HepG2 (cell line): Measurements from ENCODE around the gene VPS13D. TPM values are rescaled to one million over a fixed set of nuclear protein-coding genes. Genes with fewer than 3 reads are reported as not detected.

ENCODE experiments used
- GLI4 ChIP-seq: sonication (generic); formaldehyde crosslinking; IDR thresholded peaks from 2 replicates; pipeline ENCODE4 v1.5.1; 2020; ENCODE audit warnings: missing genetic modification reagents, mild to moderate bottlenecking, moderate library complexity, borderline replicate concordance
- RFX1 ChIP-seq: fragments of 450-650 bp; IDR thresholded peaks from 2 replicates; pipeline ENCODE4 v1.6.1; 2017
- ZBTB20 ChIP-seq: sonication (generic); formaldehyde crosslinking; IDR thresholded peaks from 2 replicates; pipeline ENCODE4 v1.8.1; 2023; ENCODE audit warnings: missing genetic modification reagents, low read depth, mild to moderate bottlenecking, borderline replicate concordance
- ZBTB8A ChIP-seq: sonication (generic); formaldehyde crosslinking; IDR thresholded peaks from 2 replicates; pipeline ENCODE4 v1.4.0; 2020; ENCODE audit warnings: mild to moderate bottlenecking, low read depth, missing genetic modification reagents, borderline replicate concordance
- ZNF672 ChIP-seq: sonication (generic); formaldehyde crosslinking; IDR thresholded peaks from 2 replicates; pipeline ENCODE4 v1.8.1; 2022; ENCODE audit warnings: missing genetic modification reagents
- ZNF737 ChIP-seq: sonication (generic); formaldehyde crosslinking; IDR thresholded peaks from 2 replicates; pipeline ENCODE4 v1.5.0; 2020; ENCODE audit warnings: missing genetic modification reagents, mild to moderate bottlenecking, borderline replicate concordance
- ZNF780A ChIP-seq: sonication (generic); formaldehyde crosslinking; IDR thresholded peaks from 2 replicates; pipeline ENCODE4 v1.8.0; 2022; ENCODE audit warnings: mild to moderate bottlenecking, missing genetic modification reagents, moderate library complexity
- polyA plus RNA-seq, 8 experiments: library from polyadenylated mRNA; depleted of rRNA in 3 of 8; stranded (reverse) in 7 of 8; unstranded in 1 of 8; fragments of >200 nt; fragmentation: Illumina TruSeq in 4 of 8; extraction: Trizol in 4 of 8; gene quantifications; 2 replicates each; pipeline versions ENCODE4 v1.2.1 to v1.2.3, GENCODE V29; 2011 to 2016; ENCODE audit warnings: low read depth in 4 of 8, missing spikeins in 1 of 8, mixed read lengths in 1 of 8; ENCODE audit not compliant: insufficient read depth in 1 of 8
- total RNA-seq, 5 experiments: library from RNA; depleted of rRNA; stranded (reverse); fragments of >200 nt; fragmentation: Illumina TruSeq; extraction: Trizol; gene quantifications; 2 replicates each; pipeline ENCODE4 v1.2.3, GENCODE V29; 2016; ENCODE audit warnings: low read depth in 1 of 5
- TF ChIP-seq, protein P1 (sequence below): sonication (generic); formaldehyde crosslinking; IDR thresholded peaks from 2 replicates; pipeline ENCODE4 v1.4.0; 2020; ENCODE audit warnings: missing genetic modification reagents, borderline replicate concordance
- TF ChIP-seq, protein P2 (sequence below): sonication (generic); formaldehyde crosslinking; IDR thresholded peaks from 2 replicates; pipeline ENCODE4 v1.5.0; 2020; ENCODE audit warnings: mild to moderate bottlenecking, low read depth, missing genetic modification reagents, borderline replicate concordance
- TF ChIP-seq, protein P3 (sequence below): sonication (generic); formaldehyde crosslinking; IDR thresholded peaks from 2 replicates; pipeline ENCODE4 v1.5.0; 2020; ENCODE audit warnings: missing genetic modification reagents

VPS13D gene
- total and polyA plus RNA-seq, 2 of the 13 experiments (the other 11 are each of a cell fraction or from before 2014, with no cell fraction given): 8.6 to 13.9 TPM

DNA sequence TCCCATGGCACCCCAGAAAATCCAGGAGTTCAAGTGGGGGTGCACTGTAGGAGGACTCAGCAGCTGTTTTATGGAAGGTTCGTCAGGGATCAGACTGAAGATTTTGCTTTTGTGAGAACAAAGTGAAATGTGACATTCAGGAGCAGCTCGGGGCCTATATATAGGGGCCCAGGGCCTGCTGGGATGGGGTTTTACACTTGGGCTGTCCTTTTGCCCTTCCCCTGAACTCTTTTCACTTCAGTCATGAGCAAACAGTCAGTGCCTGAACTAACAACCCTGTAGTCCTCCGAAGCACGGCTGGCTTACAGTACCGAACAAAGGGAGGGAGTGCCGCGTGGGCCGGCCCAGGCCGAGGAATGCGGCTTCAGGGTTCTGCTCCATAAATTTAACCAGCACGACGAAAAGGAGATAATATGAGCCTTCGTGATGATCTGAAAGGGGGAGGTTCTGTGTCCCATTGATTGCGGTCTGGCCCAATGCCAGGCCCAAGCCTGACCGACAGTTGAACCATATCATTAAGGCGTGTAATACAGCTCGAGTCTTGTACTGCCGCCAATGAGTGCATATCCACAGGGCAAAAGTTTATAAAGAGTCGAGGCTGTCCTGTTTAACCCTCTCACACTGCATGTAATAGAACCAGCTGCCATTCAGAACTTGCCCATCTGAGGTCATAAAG is 248.2 kb downstream of the VPS13D start (continued):
- TF ChIP-seq GLI4 (CRISPR knock-in tag) (no peak), ZBTB20 (peak; percentile 92), ZBTB8A (CRISPR knock-in tag) (no peak), RFX1 (no peak), ZNF737 (CRISPR knock-in tag) (no peak), ZNF780A (CRISPR knock-in tag) (0 out of 2 replicates have a peak, but pooled peaks have one; percentile 63), ZNF672 (CRISPR knock-in tag) (no peak)
- TF ChIP-seq, protein P1, sequence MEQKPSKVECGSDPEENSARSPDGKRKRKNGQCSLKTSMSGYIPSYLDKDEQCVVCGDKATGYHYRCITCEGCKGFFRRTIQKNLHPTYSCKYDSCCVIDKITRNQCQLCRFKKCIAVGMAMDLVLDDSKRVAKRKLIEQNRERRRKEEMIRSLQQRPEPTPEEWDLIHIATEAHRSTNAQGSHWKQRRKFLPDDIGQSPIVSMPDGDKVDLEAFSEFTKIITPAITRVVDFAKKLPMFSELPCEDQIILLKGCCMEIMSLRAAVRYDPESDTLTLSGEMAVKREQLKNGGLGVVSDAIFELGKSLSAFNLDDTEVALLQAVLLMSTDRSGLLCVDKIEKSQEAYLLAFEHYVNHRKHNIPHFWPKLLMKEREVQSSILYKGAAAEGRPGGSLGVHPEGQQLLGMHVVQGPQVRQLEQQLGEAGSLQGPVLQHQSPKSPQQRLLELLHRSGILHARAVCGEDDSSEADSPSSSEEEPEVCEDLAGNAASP (CRISPR knock-in tag): peak; percentile 80
- TF ChIP-seq, protein P2, sequence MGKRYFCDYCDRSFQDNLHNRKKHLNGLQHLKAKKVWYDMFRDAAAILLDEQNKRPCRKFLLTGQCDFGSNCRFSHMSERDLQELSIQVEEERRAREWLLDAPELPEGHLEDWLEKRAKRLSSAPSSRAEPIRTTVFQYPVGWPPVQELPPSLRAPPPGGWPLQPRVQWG (CRISPR knock-in tag): no peak
- TF ChIP-seq, protein P3, sequence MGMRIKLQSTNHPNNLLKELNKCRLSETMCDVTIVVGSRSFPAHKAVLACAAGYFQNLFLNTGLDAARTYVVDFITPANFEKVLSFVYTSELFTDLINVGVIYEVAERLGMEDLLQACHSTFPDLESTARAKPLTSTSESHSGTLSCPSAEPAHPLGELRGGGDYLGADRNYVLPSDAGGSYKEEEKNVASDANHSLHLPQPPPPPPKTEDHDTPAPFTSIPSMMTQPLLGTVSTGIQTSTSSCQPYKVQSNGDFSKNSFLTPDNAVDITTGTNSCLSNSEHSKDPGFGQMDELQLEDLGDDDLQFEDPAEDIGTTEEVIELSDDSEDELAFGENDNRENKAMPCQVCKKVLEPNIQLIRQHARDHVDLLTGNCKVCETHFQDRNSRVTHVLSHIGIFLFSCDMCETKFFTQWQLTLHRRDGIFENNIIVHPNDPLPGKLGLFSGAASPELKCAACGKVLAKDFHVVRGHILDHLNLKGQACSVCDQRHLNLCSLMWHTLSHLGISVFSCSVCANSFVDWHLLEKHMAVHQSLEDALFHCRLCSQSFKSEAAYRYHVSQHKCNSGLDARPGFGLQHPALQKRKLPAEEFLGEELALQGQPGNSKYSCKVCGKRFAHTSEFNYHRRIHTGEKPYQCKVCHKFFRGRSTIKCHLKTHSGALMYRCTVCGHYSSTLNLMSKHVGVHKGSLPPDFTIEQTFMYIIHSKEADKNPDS (CRISPR knock-in tag): 0 out of 2 replicates have a peak, but pooled peaks have one; percentile 80
